Stimulated activated CD4-positive, alpha-beta T cell treated with anti-CD3 and anti-CD28 coated beads, TNF-alpha, amount 100 ng/mL, for 1 hour (primary cell): Measurements from ENCODE around the gene NOSIP.

Source experiments
- DNase-seq, 3 donors: peaks; one replicate each; pipeline ENCODE4 v3.0.0-alpha.2; 2020; ENCODE audit warnings: low read depth in 3 of 3, low spot score in 1 of 3

The NOSIP gene

DNA sequence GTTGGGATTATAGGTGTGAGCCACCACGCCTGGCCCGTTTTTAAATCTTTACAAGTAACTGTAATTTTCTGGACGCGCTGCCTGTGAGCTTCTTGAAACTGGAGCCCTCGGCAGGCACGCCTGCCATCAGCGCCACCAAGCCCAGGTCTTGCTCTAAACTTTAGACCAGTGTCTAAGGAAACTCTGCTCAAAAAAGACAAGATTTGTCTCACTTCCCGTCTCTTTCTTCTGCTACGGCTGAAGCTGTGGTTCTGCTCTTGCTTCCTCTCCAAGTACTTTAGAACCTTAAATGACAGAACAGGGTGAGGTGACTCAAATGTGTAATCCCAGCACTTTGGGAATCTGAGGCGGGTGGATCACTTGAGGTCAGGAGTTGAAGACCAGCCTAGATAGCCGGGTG is 27.6 kb downstream of the NOSIP start:
- no peak for DNase-seq

DNA sequence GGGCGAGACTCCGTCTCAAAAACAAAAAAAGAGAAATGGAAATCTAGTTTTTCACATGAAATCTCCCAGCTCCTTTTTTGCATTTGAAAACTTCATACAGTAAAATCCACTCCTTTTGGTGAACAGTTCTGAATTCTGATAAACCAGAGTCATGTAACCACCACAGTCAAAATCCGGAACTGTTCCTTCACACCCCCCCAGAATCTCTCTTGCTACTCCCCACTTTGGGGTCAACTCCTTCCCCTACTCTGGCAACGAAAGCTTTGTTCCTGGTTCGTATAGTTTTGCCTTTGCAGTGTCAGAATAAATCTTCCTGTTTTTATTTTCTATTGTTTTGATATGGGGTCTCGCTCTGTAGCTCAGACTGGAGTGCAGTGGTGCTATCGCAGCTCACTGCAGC is 28.8 kb downstream of the NOSIP start:
- DNase-seq, result no peak

DNA sequence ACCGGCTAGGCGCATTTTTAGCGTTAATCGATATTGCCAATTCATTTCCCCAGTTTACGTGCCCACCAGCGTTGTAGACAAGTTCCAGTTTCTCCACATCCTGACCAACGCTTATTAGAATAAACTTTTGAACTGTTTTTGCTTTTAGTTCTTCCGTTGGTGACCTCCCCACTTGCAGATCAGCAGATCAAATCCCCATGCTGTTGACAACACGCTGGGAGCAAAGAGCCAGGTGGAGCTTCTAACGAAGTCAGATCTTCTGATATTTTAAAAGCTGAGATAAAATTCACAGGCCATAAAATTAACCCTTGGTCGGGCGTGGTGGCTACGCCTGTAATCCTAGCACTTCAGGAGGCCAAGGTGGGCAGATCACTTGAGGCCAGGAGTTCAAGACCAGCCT is 31.3 kb downstream of the NOSIP start:
- DNase-seq, result no peak

- no peak for DNase-seq
These were observed 33.4 kb downstream of the NOSIP start for GRCh38 chr19:49546825-49547565.

- DNase-seq, result no peak
These were observed 36.2 kb downstream of the NOSIP start for GRCh38 chr19:49544154-49544553.

DNA sequence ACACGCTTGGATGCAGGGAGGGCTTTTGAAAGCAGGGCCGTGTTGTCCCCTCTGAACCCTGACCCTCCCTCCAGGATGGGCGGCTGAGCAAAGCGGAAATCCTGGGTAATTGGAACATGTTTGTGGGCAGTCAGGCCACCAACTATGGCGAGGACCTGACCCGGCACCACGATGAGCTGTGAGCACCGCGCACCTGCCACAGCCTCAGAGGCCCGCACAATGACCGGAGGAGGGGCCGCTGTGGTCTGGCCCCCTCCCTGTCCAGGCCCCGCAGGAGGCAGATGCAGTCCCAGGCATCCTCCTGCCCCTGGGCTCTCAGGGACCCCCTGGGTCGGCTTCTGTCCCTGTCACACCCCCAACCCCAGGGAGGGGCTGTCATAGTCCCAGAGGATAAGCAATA is 37.3 kb downstream of the NOSIP start:
- no peak for DNase-seq

DNA sequence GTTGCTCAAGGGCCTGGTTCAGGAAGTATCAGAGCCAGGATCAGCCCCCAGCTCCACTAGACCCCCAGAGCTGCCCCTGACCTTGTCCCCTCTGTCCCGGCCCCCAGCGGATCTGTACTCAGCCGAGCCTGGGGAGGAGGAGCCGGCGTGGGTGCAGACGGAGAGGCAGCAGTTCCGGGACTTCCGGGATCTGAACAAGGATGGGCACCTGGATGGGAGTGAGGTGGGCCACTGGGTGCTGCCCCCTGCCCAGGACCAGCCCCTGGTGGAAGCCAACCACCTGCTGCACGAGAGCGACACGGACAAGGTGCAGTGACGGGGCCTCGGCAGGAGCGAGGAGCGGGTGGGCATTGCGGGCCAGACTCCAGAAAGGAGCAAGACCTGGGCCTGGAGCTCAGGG is 37.9 kb downstream of the NOSIP start:
- DNase-seq, result no peak

DNA sequence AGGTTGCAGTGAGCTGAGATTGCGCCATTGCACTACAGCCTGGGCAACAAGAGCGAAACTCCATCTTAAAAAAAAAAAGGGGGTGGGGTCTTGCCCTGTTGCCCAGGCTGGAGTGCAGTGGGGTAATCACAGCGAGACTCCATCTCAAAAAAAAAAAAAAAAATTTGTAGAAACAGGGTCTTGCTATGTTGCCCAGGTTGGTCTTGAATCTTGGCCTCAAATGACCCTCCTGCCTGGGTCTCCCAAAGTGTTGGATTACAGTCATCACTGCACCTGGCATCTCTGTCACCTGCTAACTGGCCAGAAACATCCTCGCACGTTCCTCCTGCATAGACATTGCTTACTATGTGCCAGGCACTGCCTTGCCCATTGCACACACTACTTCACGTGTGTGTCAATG is 38.4 kb downstream of the NOSIP start:
- DNase-seq, result no peak

DNA sequence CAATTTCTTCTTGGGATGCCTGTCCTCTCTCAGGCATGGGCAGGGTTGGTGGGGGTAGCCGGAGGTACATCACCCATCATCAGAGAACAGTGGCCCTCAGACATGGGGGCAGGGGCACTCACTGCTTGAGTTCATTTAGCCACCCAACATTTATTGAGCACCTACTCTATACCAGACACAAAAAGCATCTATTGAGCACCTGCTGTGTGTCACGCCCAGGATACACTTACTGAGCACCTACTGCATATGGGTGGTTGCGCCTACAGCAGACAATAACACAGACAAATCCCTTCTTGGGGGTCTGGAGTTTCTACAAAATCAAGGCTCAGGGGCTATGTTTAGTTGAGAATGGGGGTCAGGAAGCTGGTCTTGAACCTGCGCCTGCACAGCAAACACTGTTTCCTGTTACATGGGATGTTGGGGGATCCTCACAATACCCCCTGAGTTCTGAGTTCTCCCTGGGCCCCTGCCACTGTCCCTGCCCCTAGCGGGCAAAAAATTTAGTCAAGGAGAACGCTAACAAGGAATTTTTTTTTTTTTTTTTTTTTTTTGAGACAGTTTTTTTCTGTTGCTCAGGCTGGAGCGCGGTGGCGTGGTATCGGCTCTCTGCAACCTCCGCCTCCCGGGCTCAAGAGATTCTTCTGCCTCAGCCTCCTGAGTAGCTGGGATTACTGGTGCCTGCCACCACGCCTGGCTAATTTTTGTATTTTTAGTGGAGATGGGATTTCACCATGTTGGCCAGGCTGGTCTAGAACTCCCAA is 41.0 kb downstream of the NOSIP start:
- no peak for DNase-seq

DNA sequence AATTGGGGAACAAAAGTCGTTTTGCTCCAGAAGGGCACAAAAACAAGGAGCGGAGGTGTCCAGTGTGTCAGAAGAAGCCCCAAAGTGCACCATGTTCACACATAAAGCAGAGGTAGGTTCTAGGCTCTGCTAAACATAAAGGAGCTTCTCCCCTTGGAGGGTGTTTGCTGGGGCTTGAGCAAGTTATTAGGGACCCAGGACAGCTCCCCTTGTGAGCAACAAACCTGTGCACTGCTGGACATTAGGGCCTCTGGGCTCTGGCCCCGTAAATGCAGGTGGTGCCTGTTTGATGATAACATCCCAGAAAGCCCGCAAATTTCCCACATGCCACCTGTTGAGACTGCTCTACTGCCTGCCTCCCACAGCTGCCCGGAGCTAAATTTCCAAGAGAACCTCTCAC is 41.7 kb downstream of the NOSIP start:
- DNase-seq, result no peak

DNA sequence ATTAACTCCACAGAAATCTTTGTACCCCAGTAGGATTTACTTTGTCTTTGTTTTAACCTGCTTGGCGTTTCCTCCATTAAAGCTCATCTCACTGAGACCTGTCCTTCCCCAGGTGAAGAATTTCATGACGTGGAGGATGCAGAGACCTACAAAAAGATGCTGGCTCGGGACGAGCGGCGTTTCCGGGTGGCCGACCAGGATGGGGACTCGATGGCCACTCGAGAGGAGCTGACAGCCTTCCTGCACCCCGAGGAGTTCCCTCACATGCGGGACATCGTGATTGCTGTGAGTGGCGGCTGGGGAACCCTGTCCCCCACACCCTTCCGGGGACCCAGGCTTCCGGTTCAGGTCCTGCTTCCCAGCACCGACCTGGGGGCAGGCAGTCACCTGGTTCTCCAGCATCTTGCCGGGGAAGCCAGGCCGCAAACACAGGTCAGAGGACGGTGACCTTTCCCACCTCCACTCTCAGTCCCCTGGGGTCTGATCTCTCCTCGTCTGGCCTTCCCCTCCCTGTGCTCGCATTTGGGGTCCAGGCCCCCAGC is 43.4 kb downstream of the NOSIP start:
- DNase-seq, result no peak

DNA sequence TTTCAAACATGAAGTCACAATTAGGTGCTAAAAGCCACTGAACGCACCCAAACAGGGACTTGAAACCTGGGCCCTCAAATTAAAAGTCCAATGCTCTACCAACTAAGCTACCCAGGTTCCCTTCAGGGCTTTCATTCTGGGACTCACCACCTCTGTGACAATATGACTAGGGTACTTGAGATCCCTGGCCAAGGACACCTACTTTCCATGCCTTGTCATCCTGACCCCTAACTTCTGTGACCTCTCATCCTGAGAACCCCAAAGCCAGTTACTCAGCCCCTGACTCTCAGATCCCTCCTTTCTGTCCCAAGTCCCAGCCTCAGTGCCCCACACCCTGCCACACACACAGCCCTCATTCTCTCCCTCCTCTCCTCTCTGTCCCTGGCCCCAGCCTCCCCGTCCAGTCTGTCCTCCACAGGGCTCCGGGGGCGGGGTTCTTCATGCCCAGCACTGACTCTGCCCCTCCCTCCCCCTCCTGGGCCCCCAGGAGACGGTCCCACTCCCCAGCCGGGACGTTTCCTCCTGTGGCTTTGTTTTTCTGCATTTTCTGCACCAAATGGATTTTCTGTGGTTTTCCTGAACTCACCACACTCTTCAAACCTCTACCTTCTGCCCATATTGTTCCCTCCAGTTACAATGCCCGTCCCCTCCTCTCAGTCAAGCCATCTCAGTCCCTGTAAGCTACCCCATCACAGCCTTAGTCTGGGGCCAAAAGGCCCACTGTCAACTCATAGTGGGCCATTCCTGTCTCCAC is 45.5 kb downstream of the NOSIP start:
- DNase-seq, result no peak

DNA sequence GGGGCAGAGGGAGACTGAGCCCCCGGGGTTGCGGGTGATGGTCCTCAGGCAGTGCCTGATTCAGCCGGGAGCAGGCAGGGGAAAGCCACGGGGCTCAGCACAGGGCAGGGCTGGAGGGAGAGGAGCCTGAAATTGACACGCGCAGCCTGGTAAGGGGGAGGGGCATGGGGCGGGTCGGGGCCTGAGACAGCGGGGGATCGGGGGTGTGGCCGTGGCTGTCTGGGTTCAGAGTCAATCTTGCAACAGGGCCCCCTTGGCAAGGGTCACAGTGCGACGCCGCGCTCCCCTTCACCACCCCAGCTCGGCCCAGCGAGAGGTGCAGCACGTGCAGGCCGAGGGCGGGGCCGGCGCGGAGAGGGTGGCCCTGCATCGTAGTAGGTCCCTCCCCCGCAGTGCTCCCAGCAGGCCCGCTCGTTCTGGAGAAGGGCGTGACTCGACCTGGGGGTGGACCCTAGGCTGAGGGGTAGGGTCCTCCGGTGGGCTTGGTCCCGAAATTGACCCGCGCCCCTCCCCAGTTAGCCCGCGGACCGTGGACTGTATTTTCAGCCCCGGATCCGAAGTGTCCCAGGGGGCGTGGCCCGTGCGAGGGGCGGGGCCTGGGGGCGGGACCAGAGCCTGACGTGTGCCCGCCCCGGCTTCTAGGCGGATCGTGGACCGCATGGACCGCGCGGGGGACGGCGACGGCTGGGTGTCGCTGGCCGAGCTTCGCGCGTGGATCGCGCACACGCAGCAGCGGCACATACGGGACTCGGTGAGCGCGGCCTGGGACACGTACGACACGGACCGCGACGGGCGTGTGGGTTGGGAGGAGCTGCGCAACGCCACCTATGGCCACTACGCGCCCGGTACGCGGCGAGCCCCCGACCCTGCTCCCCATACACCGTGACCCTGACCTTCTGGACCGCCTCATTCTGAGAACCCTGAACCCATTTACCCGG is 46.5 kb downstream of the NOSIP start:
- peak; percentile 47 to 86 (median 58) for DNase-seq

- DNase-seq, result no peak
These were observed 49.6 kb downstream of the NOSIP start for GRCh38 chr19:49530708-49531107.

GRCh38 chr19:49528211-49528771 is 52.1 kb downstream of the NOSIP start:
- DNase-seq, result no peak

- no peak for DNase-seq
These were observed 55.4 kb downstream of the NOSIP start for GRCh38 chr19:49524812-49525455.

DNA sequence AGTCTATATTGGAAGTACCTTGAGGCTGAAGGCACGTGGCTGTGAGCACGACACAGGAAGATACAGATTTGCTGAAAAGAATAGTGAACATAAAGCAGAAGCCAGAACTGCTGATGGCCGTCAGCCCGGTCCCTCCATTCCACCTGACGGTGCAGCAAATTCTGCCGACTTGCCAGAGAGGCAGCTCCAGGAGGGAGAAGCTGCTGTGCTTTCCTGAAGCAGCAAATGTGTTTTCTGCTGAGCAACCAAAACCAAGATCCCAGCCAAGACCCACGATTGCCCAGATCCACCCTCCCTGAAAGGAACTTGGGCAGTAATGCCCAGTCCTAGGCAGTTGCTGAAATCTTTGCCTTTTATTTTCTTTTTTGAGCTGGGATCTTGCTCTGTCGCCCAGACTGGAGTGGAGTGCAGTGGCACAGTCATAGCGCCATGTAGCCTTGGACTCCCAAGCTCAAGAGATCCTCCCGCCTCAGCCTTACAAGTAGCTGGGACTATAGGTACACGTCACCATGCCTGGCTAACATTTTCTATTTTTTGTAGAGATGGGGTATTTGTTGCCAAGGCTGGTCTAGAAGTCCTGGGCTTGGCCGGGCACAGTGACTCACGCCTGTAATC is 59.5 kb downstream of the NOSIP start:
- no peak for DNase-seq

DNA sequence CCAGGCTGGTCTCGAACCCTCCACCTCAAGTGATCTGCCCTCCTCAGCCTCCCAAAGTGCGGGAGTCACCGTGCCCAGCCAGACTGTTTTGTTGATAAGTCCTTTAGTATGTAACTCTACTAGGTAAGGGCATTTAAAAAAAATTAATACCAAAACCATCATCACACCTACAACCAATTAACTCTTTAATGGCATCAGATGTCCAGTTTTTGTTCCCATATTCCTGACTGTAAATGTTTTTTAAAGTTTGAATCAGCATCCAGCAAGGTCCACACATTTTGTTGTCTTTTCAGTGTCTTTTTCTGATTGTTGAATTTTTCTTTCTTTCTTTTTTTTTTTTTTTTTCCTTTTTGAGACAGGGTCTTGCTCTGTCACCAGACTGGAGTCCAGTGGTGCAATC is 62.3 kb downstream of the NOSIP start:
- DNase-seq, result no peak

GRCh38 chr19:49515767-49516166 is 64.6 kb downstream of the NOSIP start:
- DNase-seq, result no peak
